K562 (cell line): ENCODE results near the gene BEST4. TPM values are rescaled to one million over a fixed set of nuclear protein-coding genes. Genes with fewer than 3 reads are reported as not detected.

Experiments
- CCNT2 ChIP-seq: IDR thresholded peaks from 2 replicates; pipeline ENCODE4 v1.6.1; 2011; ENCODE audit warnings: borderline replicate concordance, low read depth, mild to moderate bottlenecking, moderate library complexity, mixed read lengths, low read length; ENCODE audit not compliant: insufficient read length; ENCODE audit errors: extremely low read depth
- ETS1 ChIP-seq: conservative IDR thresholded peaks from 2 replicates; pipeline ENCODE4 v1.6.1; 2011; ENCODE audit warnings: low read depth, mild to moderate bottlenecking, low read length; ENCODE audit not compliant: control insufficient read depth
- FIP1L1 ChIP-seq: fragments of 200-400 bp; formaldehyde crosslinking; IDR thresholded peaks from 2 replicates; pipeline ENCODE4 v1.6.1; 2018; ENCODE audit warnings: mild to moderate bottlenecking, low read depth, low read length; ENCODE audit not compliant: poor library complexity, severe bottlenecking
- GTF2A2 ChIP-seq: IDR thresholded peaks from 2 replicates; pipeline ENCODE4 v1.6.1; 2016; ENCODE audit warnings: mild to moderate bottlenecking, missing genetic modification characterization, missing compliant biosample characterization
- HNRNPLL ChIP-seq: fragments of 200-400 bp; formaldehyde crosslinking; IDR thresholded peaks from 2 replicates; pipeline ENCODE4 v1.6.1; 2017; ENCODE audit warnings: low read length, low read depth, mild to moderate bottlenecking; ENCODE audit not compliant: poor library complexity, severe bottlenecking
- ILF3 ChIP-seq: fragments of 450-650 bp; IDR thresholded peaks from 2 replicates; pipeline ENCODE4 v1.6.1; 2018; ENCODE audit warnings: antibody characterized with exemption, mild to moderate bottlenecking, moderate library complexity, borderline replicate concordance
- JUN ChIP-seq, 2 experiments: sonication (generic) in 1 of 2; formaldehyde crosslinking in 1 of 2; IDR thresholded peaks; 2 replicates each; pipeline versions ENCODE4 v1.6.1 to v1.8.0; 2012 to 2022; ENCODE audit warnings: borderline replicate concordance in 2 of 2, mild to moderate bottlenecking in 2 of 2, improper control_type of control experiment in 1 of 2, low read depth in 1 of 2, low read length in 1 of 2, missing genetic modification reagents in 1 of 2
- KHSRP ChIP-seq: fragments of 450-650 bp; IDR thresholded peaks from 2 replicates; pipeline ENCODE4 v1.6.1; 2017
- LCOR ChIP-seq: sonication (generic); formaldehyde crosslinking; IDR thresholded peaks from 2 replicates; pipeline ENCODE4 v1.8.0; 2022; ENCODE audit warnings: mild to moderate bottlenecking, missing genetic modification reagents
- POLR2G ChIP-seq: fragments of 200-400 bp; formaldehyde crosslinking; IDR thresholded peaks from 2 replicates; pipeline ENCODE4 v1.6.1; 2017; ENCODE audit warnings: low read depth, mild to moderate bottlenecking, antibody characterized with exemption, low read length, moderate library complexity
- RBFOX2 ChIP-seq: fragments of 200-400 bp; formaldehyde crosslinking; IDR thresholded peaks from 2 replicates; pipeline ENCODE4 v1.6.1; 2017; ENCODE audit warnings: low read depth, mild to moderate bottlenecking, low read length, moderate library complexity
- SAFB2 ChIP-seq: fragments of 200-400 bp; formaldehyde crosslinking; IDR thresholded peaks from 2 replicates; pipeline ENCODE4 v1.6.1; 2018; ENCODE audit warnings: borderline replicate concordance, low read length, low read depth, moderate library complexity; ENCODE audit not compliant: severe bottlenecking
- SRSF7 ChIP-seq: fragments of 200-400 bp; formaldehyde crosslinking; optimal IDR thresholded peaks from 2 replicates; pipeline ENCODE3; 2017; ENCODE audit warnings: mild to moderate bottlenecking, low read depth, low read length
- TOE1 ChIP-seq, 2 experiments: fragments of 450-650 bp in 1 of 2; sonication (generic) in 1 of 2; formaldehyde crosslinking in 1 of 2; IDR thresholded peaks; 2 replicates each; pipeline versions ENCODE4 v1.7.1 to v1.8.0; 2016 to 2022; ENCODE audit warnings: borderline replicate concordance in 2 of 2, mild to moderate bottlenecking in 2 of 2, antibody characterized with exemption in 1 of 2, inconsistent platforms in 1 of 2, low read depth in 1 of 2, missing genetic modification reagents in 1 of 2, moderate library complexity in 1 of 2
- ZNF124 ChIP-seq: sonication (generic); formaldehyde crosslinking; IDR thresholded peaks from 2 replicates; pipeline ENCODE4 v1.8.1; 2022; ENCODE audit warnings: missing genetic modification reagents
- ZNF143 ChIP-seq: sonication (generic); formaldehyde crosslinking; IDR thresholded peaks from 2 replicates; pipeline ENCODE4 v1.9.0; 2022; ENCODE audit warnings: mild to moderate bottlenecking, missing genetic modification reagents
- ZNF24 ChIP-seq: fragments of 450-650 bp; IDR thresholded peaks from 2 replicates; pipeline ENCODE4 v1.6.1; 2016
- ZNF282 ChIP-seq: sonication (generic); formaldehyde crosslinking; IDR thresholded peaks from 2 replicates; pipeline ENCODE4 v1.8.1; 2023; ENCODE audit warnings: missing genetic modification reagents
- ZNF518B ChIP-seq: fragments of 250-450 bp; sonication (Bioruptor Pico); IDR thresholded peaks from 2 replicates; pipeline ENCODE4 v1.5.0; 2021; ENCODE audit warnings: mild to moderate bottlenecking, moderate library complexity
- ZNF561 ChIP-seq: fragments of 450-650 bp; formaldehyde crosslinking; conservative IDR thresholded peaks from 2 replicates; pipeline ENCODE4 v1.4.0; 2020; ENCODE audit warnings: mild to moderate bottlenecking, moderate library complexity
- ZNF740 ChIP-seq, 3 experiments: fragments of 200-800 bp in 1 of 3; sonication (Bioruptor generic) in 1 of 3; sonication (generic) in 1 of 3; formaldehyde crosslinking in 1 of 3; IDR thresholded peaks; 2 replicates each; pipeline versions ENCODE4 v1.6.1 to v1.8.0; 2016 to 2022; ENCODE audit warnings: mild to moderate bottlenecking in 2 of 3, missing compliant biosample characterization in 2 of 3, missing genetic modification characterization in 2 of 3, missing genetic modification reagents in 1 of 3
- polyA plus RNA-seq, 8 experiments: library from polyadenylated mRNA; depleted of rRNA in 4 of 8; stranded (reverse) in 5 of 8; unstranded in 3 of 8; fragments of >200 nt; fragmentation: Nextera tagmentation in 2 of 8; fragmentation: Illumina TruSeq in 1 of 8; extraction: Ambion mirVana in 2 of 8; extraction: Trizol in 1 of 8; gene quantifications; 2 replicates each; pipeline versions ENCODE4 v1.2.1 to v1.2.3, GENCODE V29; 2011 to 2014; ENCODE audit warnings: inconsistent platforms in 1 of 8, missing spikeins in 1 of 8
- total RNA-seq, 7 experiments: library from RNA; depleted of rRNA in 6 of 7; stranded (reverse); fragments of >200 nt in 6 of 7; fragmentation: Illumina TruSeq in 2 of 7; extraction: Trizol in 2 of 7; gene quantifications; 2 replicates each; pipeline versions ENCODE4 v1.2.1 to v1.2.3, GENCODE V29; 2011 to 2021; ENCODE audit warnings: low replicate concordance in 1 of 7

Gene BEST4
- total and polyA plus RNA-seq, 9 of the 15 experiments (the other 6 are each of a cell fraction or from before 2014, with no cell fraction given) = 0.07 to 0.11 TPM; not detected in 7

- TF ChIP-seq ZNF124 (CRISPR knock-in tag) (no peak), POLR2G (peak; percentile 75), SRSF7 (peak; percentile 65), ZNF561 (CRISPR knock-in tag) (no peak), GTF2A2 (no peak), ZNF282 (CRISPR knock-in tag) (no peak), FIP1L1 (peak; percentile 73), LCOR (CRISPR knock-in tag) (no peak), TOE1 (IDR thresholded peaks at IDR 0.05; ENCODE audit: borderline replicate concordance) (no peak), TOE1 (CRISPR knock-in tag; IDR thresholded peaks at IDR 0.05; ENCODE audit: borderline replicate concordance, low read depth) (no peak), CCNT2 (peak; percentile 22), ILF3 (no peak), RBFOX2 (peak; percentile 83), ZNF143 (0 out of 2 replicates have a peak, but pooled peaks have one; percentile 28), HNRNPLL (no peak), ZNF518B (no peak), ZNF24 (no peak), ZNF740 (CRISPR knock-in tag; IDR thresholded peaks at IDR 0.05) (no peak), ZNF740 (tag; IDR thresholded peaks at IDR 0.05) (no peak), KHSRP (no peak), JUN (IDR thresholded peaks at IDR 0.05; ENCODE audit: borderline replicate concordance, low read depth, low read length) (no peak), JUN (CRISPR knock-in tag; IDR thresholded peaks at IDR 0.05; ENCODE audit: borderline replicate concordance) (0 out of 2 replicates have a peak, but pooled peaks have one; percentile 45), ETS1 (peak; percentile 69; the same call in 1 of the 2 replicates), SAFB2 (no peak)
These were observed 18.2 kb upstream of the BEST4 start (continued) for GRCh38 chr1:44806025-44806703.
